SJCRH30 (cell line): ENCODE results near the gene INCA1. TPM values are rescaled to one million over a fixed set of nuclear protein-coding genes. Genes with fewer than 3 reads are reported as not detected.
A peak's percentile ranks its signal among the peaks of the same experiment; 100 is the strongest.

ENCODE experiments used
- DNase-seq, 2 experiments: peaks; one replicate each; pipeline ENCODE4 v3.0.0-alpha.2; 2015 to 2020
- H3K27ac ChIP-seq: fragments of 250-450 bp; sonication (Bioruptor Pico); 2 replicates; pipeline ENCODE4 v1.5.1; 2020; ENCODE audit warnings: mild to moderate bottlenecking, moderate library complexity
- H3K27me3 ChIP-seq: fragments of 250-450 bp; sonication (Bioruptor Pico); 2 replicates; pipeline ENCODE4 v1.5.1; 2020; ENCODE audit warnings: mild to moderate bottlenecking, moderate library complexity
- H3K36me3 ChIP-seq: fragments of 250-450 bp; sonication (Bioruptor Pico); 2 replicates; pipeline ENCODE4 v1.5.1; 2020; ENCODE audit warnings: mild to moderate bottlenecking, moderate library complexity
- H3K4me1 ChIP-seq: fragments of 250-450 bp; sonication (Bioruptor Pico); 2 replicates; pipeline ENCODE4 v1.5.1; 2020; ENCODE audit warnings: mild to moderate bottlenecking, moderate library complexity
- H3K4me3 ChIP-seq: fragments of 250-450 bp; sonication (Bioruptor Pico); 2 replicates; pipeline ENCODE4 v1.5.1; 2020; ENCODE audit warnings: mild to moderate bottlenecking, moderate library complexity
- H3K9me3 ChIP-seq: fragments of 250-450 bp; sonication (Bioruptor Pico); replicated peaks from 2 replicates; pipeline ENCODE4 v1.5.1; 2020; ENCODE audit warnings: mild to moderate bottlenecking, moderate library complexity
- total RNA-seq: library from RNA; depleted of rRNA; stranded (reverse); fragments of >200 nt; shearing (Covaris generic); gene quantifications from 2 replicates; pipeline ENCODE4 v1.2.3, GENCODE V29; 2014; rRNA removed

INCA1 gene
- total RNA-seq, 1 experiment from 2014 or later = not detected

DNA sequence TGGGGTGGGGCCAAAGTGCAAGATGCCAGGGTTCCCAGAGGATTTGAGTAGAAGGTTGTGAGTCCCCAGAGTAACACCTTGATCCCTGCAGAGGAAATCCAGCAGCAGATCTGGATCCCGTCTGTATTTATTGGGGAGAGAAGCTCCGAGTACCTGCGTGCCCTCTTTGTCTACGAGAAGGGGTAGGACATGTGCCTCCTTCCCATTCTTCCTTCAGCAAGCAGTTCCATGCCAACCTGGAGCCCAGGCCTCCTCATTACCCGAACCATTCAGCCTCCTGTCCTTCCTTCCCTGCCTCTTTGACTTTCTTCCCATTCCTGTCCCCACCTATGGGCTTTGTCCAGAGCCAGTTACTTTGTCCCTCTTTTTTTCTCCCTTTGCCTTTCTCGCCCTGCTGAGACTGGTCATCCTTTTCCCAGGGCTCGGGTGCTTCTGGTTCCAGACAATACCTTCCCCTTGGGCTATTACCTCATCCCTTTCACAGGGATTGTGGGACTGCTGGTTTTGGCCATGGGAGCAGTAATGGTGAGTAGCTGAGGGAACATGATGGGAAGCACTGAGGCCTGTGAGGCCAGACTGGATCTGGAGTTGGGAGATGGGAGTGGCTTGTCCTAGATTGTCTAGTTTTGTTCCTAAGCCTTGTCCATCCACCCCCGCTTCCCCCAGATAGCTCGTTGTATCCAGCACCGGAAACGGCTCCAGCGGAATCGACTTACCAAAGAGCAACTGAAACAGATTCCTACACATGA, 54.4 kb downstream of the INCA1 start:
- no peak overlapping the region for H3K27ac ChIP-seq
- no peaks in the 10 kb centered on the region for H3K9me3 ChIP-seq
- no peaks in the 10 kb centered on the region for H3K27me3 ChIP-seq
- H3K4me3 ChIP-seq = no peak overlapping the region
- peaks cover 12% of the 10 kb centered on the region for H3K4me1 ChIP-seq
- no peak for DNase-seq
- peaks cover 38% of the 10 kb centered on the region for H3K36me3 ChIP-seq

- no peaks in the 10 kb centered on the region for H3K9me3 ChIP-seq
- H3K4me3 ChIP-seq = peak overlapping the region; percentile 67
- DNase-seq = no peak
- peaks cover 27% of the 10 kb centered on the region for H3K36me3 ChIP-seq
- no peaks in the 10 kb centered on the region for H3K27me3 ChIP-seq
- H3K4me1 ChIP-seq = peaks cover 12% of the 10 kb centered on the region
- peak overlapping the region; percentile 90; the same call in 1 of the 2 replicates for H3K27ac ChIP-seq
Measured at GRCh38 chr17:4941319-4941610, 56.1 kb downstream of the INCA1 start.

DNA sequence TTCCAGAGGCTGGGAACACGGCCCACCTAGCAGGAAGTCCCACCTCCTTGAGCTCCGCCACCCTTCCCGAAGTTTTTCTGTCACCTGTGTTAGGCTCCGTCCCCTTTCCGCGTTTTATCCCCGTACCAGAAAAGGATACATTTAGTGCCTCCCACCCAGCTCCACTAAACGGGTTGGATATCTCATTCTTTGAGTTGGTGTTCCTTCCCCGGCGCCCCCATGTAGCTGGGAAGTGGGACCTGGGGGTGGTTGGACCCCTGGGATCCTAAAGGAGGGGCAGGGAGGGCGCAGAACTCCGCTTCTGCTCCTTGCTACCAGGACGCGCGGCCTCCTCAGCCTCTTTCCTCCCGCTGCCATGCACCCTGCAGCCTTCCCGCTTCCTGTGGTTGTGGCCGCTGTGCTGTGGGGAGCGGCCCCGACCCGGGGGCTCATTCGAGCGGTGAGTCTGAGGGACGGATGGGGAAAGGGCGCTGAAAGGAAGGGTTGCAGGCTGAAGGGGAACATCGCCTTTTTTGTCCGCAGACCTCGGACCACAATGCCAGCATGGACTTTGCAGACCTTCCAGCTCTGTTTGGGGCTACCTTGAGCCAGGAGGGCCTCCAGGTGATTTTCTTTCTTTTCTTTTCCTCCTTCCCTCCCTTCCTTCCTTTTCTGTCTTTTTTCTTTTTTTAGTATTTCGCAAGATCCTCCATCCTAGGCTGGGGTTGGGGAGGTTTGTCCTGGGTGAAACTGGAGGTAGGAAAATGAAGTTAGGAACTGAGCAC, 56.6 kb downstream of the INCA1 start:
- peak in 1 of 2 experiments; percentile 81 for DNase-seq
- peak overlapping the region; percentile 67 for H3K4me3 ChIP-seq
- H3K27ac ChIP-seq = peak overlapping the region; percentile 90
- peaks cover 12% of the 10 kb centered on the region for H3K4me1 ChIP-seq
- no peaks in the 10 kb centered on the region for H3K27me3 ChIP-seq
- H3K36me3 ChIP-seq = peaks cover 24% of the 10 kb centered on the region
- no peaks in the 10 kb centered on the region for H3K9me3 ChIP-seq

DNA sequence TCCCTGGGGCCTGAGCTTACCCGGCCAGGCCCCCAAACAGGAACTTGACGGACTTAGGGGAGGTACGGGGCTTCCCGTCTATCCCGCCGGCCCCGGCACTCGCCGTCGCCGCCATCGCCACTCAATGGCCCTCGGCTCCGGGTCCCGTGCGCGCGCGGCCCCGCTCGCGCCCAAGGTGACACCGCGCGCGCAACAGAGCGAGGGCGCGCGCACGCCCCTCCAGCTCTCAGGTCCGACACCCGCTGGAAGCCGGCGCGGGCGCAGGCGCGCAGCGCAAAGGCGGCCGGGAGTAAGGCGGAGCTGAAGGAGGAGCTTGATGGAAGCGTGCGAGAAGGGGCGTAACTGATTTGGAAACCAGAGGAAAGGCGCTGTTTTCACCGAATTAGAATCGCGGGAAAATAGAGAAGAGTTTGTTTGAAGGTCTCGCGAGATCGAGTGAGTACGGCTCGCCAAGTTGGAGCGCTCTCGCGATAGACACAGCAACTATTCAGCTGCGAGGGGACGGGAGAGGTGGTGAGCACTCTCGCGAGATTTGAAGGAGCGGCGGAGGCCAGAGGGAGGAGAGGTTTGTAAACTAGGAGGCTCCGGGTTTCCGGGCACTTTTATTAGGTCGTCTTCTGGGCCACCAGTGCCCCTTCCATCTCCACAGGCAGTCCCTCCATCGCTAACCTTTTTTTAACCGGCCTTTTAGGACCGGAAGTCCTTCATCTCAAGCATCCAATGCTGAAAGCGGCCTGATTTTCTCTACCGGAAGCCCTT, 57.3 kb downstream of the INCA1 start, which contains the start of the genes RNF167 and SLC25A11:
RNF167 (plus strand) TSS at position 473 of the 759 bp plus-strand sequence. CDS start 642 bp downstream, outside the sequence.
SLC25A11 (minus strand) TSS at position 251 of the 759 bp plus-strand sequence; CDS start at position 115, 136 bp downstream.
- no peaks in the 10 kb centered on the region for H3K27me3 ChIP-seq
- peaks cover 17% of the 10 kb centered on the region for H3K36me3 ChIP-seq
- no peaks in the 10 kb centered on the region for H3K9me3 ChIP-seq
- DNase-seq = peak; percentile 95 to 97
- peak within 1 kb of the TSS; percentile 67 for H3K4me3 ChIP-seq
- H3K27ac ChIP-seq = peak within 1 kb of the TSS; percentile 90
- peaks cover 4% of the 10 kb centered on the region for H3K4me1 ChIP-seq

DNA sequence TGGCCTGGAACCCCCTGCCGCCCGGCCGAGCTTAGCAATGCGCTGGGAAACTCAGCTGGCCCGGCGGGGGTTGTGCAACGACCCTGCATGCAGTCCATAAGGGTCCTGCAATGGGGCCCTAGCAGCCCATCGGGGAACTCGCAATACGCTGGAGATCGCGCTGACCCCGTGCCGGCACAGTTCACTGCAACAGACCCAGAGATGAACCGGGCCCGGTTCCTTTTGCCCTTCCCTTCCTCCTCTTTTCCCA, 57.9 kb downstream of the INCA1 start:
- no peaks in the 10 kb centered on the region; the same call in 1 of the 2 replicates for H3K4me1 ChIP-seq
- DNase-seq = no peak
- H3K9me3 ChIP-seq = no peaks in the 10 kb centered on the region
- peak overlapping the region; percentile 67 for H3K4me3 ChIP-seq
- peaks cover 12% of the 10 kb centered on the region for H3K36me3 ChIP-seq
- H3K27ac ChIP-seq = peak overlapping the region; percentile 90
- H3K27me3 ChIP-seq = no peaks in the 10 kb centered on the region

DNA sequence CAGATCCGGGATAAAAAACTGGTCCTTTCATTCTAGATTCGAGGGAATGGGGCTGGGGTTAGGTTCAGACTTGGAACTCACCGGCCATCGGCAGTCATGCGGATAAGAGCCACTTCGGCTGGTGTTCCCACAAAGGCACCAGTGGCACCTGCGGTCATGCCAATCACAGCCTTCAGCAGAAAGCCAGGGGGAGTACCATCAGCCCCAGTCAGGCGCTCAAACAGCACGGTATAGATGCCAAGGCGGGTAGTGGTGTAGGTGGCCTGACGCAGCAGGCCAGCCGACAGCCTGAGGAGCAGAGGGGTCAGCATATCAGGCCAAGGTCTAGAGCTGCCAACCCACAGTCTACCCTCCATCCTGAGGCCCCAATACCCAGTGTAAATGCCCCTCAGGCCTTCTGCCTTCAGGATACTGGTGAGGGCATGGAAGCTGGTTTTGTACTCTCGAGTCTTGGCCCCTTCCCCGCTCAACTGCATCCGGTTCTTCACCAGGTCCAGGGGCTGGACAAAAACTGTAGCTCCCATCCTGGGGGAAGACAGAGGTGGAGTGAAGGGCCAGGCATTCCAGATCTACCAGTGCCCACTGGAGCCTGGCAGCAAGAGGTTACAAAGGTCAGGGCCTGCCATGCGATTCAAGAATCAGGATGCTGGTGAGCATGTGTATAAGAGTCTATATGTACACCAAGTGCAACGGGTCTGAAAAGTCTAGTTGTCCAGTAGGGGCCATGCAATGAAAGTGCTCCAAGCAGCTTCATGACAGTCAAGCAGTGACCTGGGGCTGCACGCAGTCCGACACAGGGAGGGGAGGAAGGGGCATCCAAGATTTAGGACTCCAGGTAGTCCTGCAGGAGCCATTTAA, 58.4 kb downstream of the INCA1 start:
- Histone ChIP-seq H3K36me3 (peaks cover 7% of the 10 kb centered on the region), H3K4me1 (no peaks in the 10 kb centered on the region; the same call in 1 of the 2 replicates), H3K27ac (peak overlapping the region; percentile 90), H3K9me3 (no peaks in the 10 kb centered on the region), H3K4me3 (peak overlapping the region; percentile 67), H3K27me3 (no peaks in the 10 kb centered on the region)
- DNase-seq = no peak

Other genes starting within 250 kb of the INCA1 start
- gene TM4SF5, start 225.6 kb downstream of the INCA1 start, total RNA-seq = not detected in 2 replicates
- 4.3 and 8.3 TPM in 2 replicates for gene VMO1, start 211.2 kb downstream of the INCA1 start, total RNA-seq
- not detected in 2 replicates for gene GLTPD2, start 208.6 kb downstream of the INCA1 start, total RNA-seq
- 120 and 135 TPM in 2 replicates for gene PSMB6, start 201.4 kb downstream of the INCA1 start, total RNA-seq
- 11.7 and 14.8 TPM in 2 replicates for gene PLD2, start 190.4 kb downstream of the INCA1 start, total RNA-seq
- gene MINK1, start 164.2 kb downstream of the INCA1 start, total RNA-seq = 12.2 and 12.4 TPM in 2 replicates
- gene C17orf107, start 98.0 kb downstream of the INCA1 start, total RNA-seq = 0.16 and 0.20 TPM in 2 replicates
- gene CHRNE, start 94.4 kb downstream of the INCA1 start, total RNA-seq = 0.10 and 0.20 TPM in 2 replicates
- not detected in 2 replicates for gene GP1BA, start 65.2 kb downstream of the INCA1 start, total RNA-seq
- 43.9 and 45.3 TPM in 2 replicates for gene SLC25A11, start 57.5 kb downstream of the INCA1 start, total RNA-seq
- 35.7 and 38.7 TPM in 2 replicates for gene RNF167, start 57.3 kb downstream of the INCA1 start, total RNA-seq
- gene PFN1, start 49.0 kb downstream of the INCA1 start, total RNA-seq = 1,061 and 1,115 TPM in 2 replicates
- 124 and 129 TPM in 2 replicates for gene ENO3, start 46.4 kb downstream of the INCA1 start, total RNA-seq
- gene SPAG7, start 29.7 kb downstream of the INCA1 start, total RNA-seq = 36.8 and 39.1 TPM in 2 replicates
- gene CAMTA2, start 9.8 kb downstream of the INCA1 start, total RNA-seq = 3.7 and 3.9 TPM in 2 replicates
- 24.2 and 32.7 TPM in 2 replicates for gene KIF1C, start 428 bp upstream of the INCA1 start, total RNA-seq
- not detected in 2 replicates for gene SLC52A1, start 37.9 kb upstream of the INCA1 start, total RNA-seq
- 1.7 and 1.8 TPM in 2 replicates for gene ZFP3, start 80.9 kb upstream of the INCA1 start, total RNA-seq
- gene ZNF232, start 114.4 kb upstream of the INCA1 start, total RNA-seq = 5.4 and 6.8 TPM in 2 replicates
- not detected in 2 replicates for gene USP6, start 118.5 kb upstream of the INCA1 start, total RNA-seq
- gene ZNF594, start 194.3 kb upstream of the INCA1 start, total RNA-seq = 10.6 and 12.8 TPM in 2 replicates
- gene SCIMP, start 237.3 kb upstream of the INCA1 start, total RNA-seq = not detected in 2 replicates